Pancreas (tissue), 10 donors: Measurements from ENCODE around the gene CYP2R1. TPM values are rescaled to one million over a fixed set of nuclear protein-coding genes. Genes with fewer than 3 reads are reported as not detected.
"Not testable (repeated sequence)": the region's sequence is repeated elsewhere in the genome, so short reads cannot be mapped to it uniquely, and the experiment has no call there.

Experiments
- ATAC-seq, 4 donors: fragments of 200-7000 bp; cut with Tn5 transposase; one replicate each; pipeline versions ENCODE4 v1.8.0 to v1.9.1; 2020; ENCODE audit warnings: mild to moderate bottlenecking in 4 of 4, moderate library complexity in 4 of 4
- DNase-seq, 6 donors: peaks; one replicate each; pipeline ENCODE4 v3.0.0-alpha.2; 2020
- FAIRE-seq: peaks from 2 replicates; lab custom pipeline; 2012; peaks lifted over from hg19 to GRCh38; lab: Jason Lieb, UNC
- H3K27ac ChIP-seq, 4 donors: fragments of 200-600 bp; sonication (generic); 1 replicate in 3 of 4; 2 replicates in 1 of 4; pipeline versions ENCODE4 v1.5.0 to v1.8.0; 2020
- H3K27me3 ChIP-seq, 4 donors: fragments of 200-600 bp; one replicate each; pipeline ENCODE4 v1.8.0; 2021
- H3K36me3 ChIP-seq, 3 donors: fragments of 200-600 bp; sonication (generic) in 1 of 3; one replicate each; pipeline versions ENCODE4 v1.5.0 to v1.8.0; 2020 to 2021
- H3K4me1 ChIP-seq, 3 donors: fragments of 200-600 bp; one replicate each; pipeline ENCODE4 v1.8.0; 2021
- H3K4me3 ChIP-seq, 4 donors: fragments of 200-600 bp; sonication (generic) in 2 of 4; one replicate each; pipeline versions ENCODE4 v1.5.0 to v1.8.0; 2020 to 2021
- H3K9me3 ChIP-seq, 4 donors: fragments of 200-600 bp; one replicate each; pipeline ENCODE4 v1.8.0; 2021
- CTCF ChIP-seq, 4 donors: fragments of 200-600 bp; sonication (generic) in 3 of 4; IDR thresholded peaks; one replicate each; pipeline versions ENCODE4 v1.5.0 to v1.8.0; 2021; ENCODE audit warnings: antibody characterized with exemption in 4 of 4
- WGBS, 2 donors: extraction: QIAGEN DNeasy Blood & Tissue Kit; methylation state at CpG; one replicate each; pipeline ENCODE4 v1.1.7; 2013; 5-methylcytosine and 5-hydroxymethylcytosine counted together
- intact Hi-C, 3 donors: fragments of 100-400 bp; cut with DNase I; formaldehyde crosslinking; loops; one replicate each; pipeline versions ENCODE4 v1.11.1 to v1.14.2; 2022
- polyA plus RNA-seq, 2 donors: library from polyadenylated mRNA; stranded (reverse); fragments of 200-250 nt; gene quantifications; one replicate each; pipeline ENCODE4 v1.2.3, GENCODE V29; 2013
- total RNA-seq, 6 donors: library from RNA; stranded (reverse); fragmentation: NEBNext Ultra II Directional in 4 of 6; extraction: Animal tissue kit (Norgen Biotek cat#: 25700) in 4 of 6; gene quantifications; one replicate each; pipeline versions ENCODE4 v1.2.1 to v1.2.4, GENCODE V29; 2021 to 2023
- donor health status: healthy with polysubstance abuse.
- donor health status: DM: no; HTN: no; CAD: no; lungs with moderate emphysema.
- donor health status: DM: no; HTN: no; CAD: no.
- donor health status: control.
- donor health status: control.
- donor health status: Bipolar disorder and iron deficiency.
- donor health status: DM: yes; HTN: yes; CAD: no.
- donor health status: DM: no; HTN: no; CAD: no.
- donor health status: DM: no; HTN: no; CAD: no.
- donor health status: DM: yes; HTN: yes; CAD: no.

CYP2R1 gene
- total and polyA plus RNA-seq, 8 donors, result 5.0 to 33.0 (median 9.5) TPM

- no peak for TF ChIP-seq CTCF (IDR thresholded peaks at IDR 0.05)
- Histone ChIP-seq H3K4me3 (no peak overlapping the region), H3K36me3 (peaks cover 0 to 8% (median 0%) of the 10 kb centered on the region in 3 donors), H3K4me1 (no peaks in the 10 kb centered on the region), H3K27ac (no peak overlapping the region), H3K9me3 (no peaks in the 10 kb centered on the region), H3K27me3 (no peaks in the 10 kb centered on the region)
- no peak for FAIRE-seq
- 96 to 98% methylated on average over 5 of the region's 5 CpGs for WGBS, 2 donors
- DNase-seq, result no peak
- no peak for ATAC-seq
- intact Hi-C loops, result no loop called here
Observed at GRCh38 chr11:14875163-14875562, 16.9 kb downstream of the CYP2R1 start.

- ATAC-seq, result no peak
Observed at GRCh38 chr11:14873632-14874031, 18.4 kb downstream of the CYP2R1 start.

DNA sequence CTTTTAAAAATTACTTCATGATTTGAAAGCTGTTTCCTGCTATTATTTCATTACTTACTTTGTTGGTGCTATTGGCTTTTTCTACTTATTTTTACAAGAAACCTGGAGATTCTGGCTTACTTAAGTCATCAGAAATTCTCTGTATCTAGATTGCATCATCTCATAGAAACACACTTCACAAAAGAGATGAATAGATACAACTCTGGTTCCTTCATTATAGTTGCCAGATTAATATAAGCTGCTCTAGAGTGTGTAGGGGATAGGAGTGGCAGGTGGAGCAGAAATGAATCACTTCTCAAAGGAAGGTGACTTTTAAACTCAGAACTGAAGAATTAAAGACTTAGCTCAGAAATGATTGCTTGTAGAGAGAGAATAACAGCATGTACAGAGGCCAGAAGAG lies 20.0 kb downstream of the CYP2R1 start:
- no peaks in the 10 kb centered on the region for H3K27me3 ChIP-seq
- ATAC-seq (no peak), DNase-seq (no peak), FAIRE-seq (no peak)
- H3K4me1 ChIP-seq, result no peaks in the 10 kb centered on the region
- no peaks in the 10 kb centered on the region for H3K36me3 ChIP-seq
- no peak overlapping the region for H3K27ac ChIP-seq
- intact Hi-C loops, result no loop called here
- H3K9me3 ChIP-seq, result no peaks in the 10 kb centered on the region
- H3K4me3 ChIP-seq, result no peak overlapping the region
- TF ChIP-seq CTCF (IDR thresholded peaks at IDR 0.05), result no peak

More at GRCh38 chr11:14873632-14874031, 18.4 kb downstream of the CYP2R1 start:
- no peak for FAIRE-seq
- peaks cover 0 to 8% (median 0%) of the 10 kb centered on the region in 3 donors for H3K36me3 ChIP-seq
- intact Hi-C loops, result no loop called here
- no peaks in the 10 kb centered on the region for H3K9me3 ChIP-seq
- no peak for TF ChIP-seq CTCF (IDR thresholded peaks at IDR 0.05)
- WGBS, 2 donors, result 94 to 95% methylated on average over 4 of the region's 4 CpGs
- no peaks in the 10 kb centered on the region for H3K4me1 ChIP-seq
- H3K27me3 ChIP-seq, result no peaks in the 10 kb centered on the region
- H3K27ac ChIP-seq, result no peak overlapping the region
- no peak for DNase-seq
- no peak overlapping the region for H3K4me3 ChIP-seq

DNA sequence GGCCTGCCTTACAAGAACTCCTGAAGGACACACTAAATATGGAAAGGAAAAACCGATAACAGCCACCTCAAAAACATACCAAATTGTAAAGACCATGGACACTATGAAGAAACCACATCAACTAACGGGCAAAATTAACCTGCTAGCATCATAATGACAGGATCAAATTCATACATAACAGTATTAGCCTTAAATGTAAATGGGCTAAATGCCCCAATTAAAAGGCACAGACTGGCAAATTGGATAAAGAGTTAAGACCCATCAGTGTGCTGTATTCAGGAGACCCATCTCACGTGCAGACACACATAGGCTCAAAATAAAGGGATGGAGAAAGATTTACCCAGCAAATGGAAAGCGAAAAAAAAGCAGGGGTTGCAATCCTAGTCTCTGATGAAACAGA lies 28.3 kb downstream of the CYP2R1 start:
- ATAC-seq, H3K36me3 ChIP-seq, FAIRE-seq, H3K9me3 ChIP-seq, intact Hi-C loops, H3K4me1 ChIP-seq, H3K4me3 ChIP-seq, H3K27me3 ChIP-seq, DNase-seq, H3K27ac ChIP-seq: not testable (repeated sequence)
- WGBS, 2 donors, result 98 to 99% methylated on average over 4 of the region's 4 CpGs

DNA sequence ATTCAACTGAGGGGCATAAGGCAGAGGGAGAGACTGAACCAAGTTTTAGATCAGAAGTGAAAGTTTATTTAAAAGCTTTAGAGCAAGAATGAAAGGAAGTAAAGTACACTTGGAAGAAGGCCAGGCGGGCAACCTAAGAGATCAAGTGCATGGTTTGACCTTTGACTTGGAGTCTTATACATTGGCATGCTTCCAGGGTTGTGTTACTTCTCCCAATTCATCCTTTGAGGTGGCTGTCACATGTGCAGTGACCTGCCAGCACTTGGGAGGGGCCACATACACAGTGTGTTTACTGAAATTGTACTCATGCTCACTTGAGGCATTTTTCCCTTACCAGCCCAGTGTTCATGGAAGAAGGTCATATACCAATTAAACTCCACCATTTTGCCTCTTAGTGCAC lies 30.4 kb downstream of the CYP2R1 start:
- FAIRE-seq (no peak), DNase-seq (no peak), ATAC-seq (peak in 1 of 4 donors; percentile 31)
- Histone ChIP-seq H3K36me3 (no peaks in the 10 kb centered on the region), H3K27me3 (no peaks in the 10 kb centered on the region), H3K4me3 (no peak overlapping the region), H3K27ac (no peak overlapping the region), H3K4me1 (no peaks in the 10 kb centered on the region), H3K9me3 (no peaks in the 10 kb centered on the region)
- 97 to 100% methylated on average over 1 of the region's 1 CpG for WGBS, 2 donors
- intact Hi-C loops, result no loop called here
- TF ChIP-seq CTCF (IDR thresholded peaks at IDR 0.05), result no peak
